Measurements from ENCODE around the gene AAK1.
"Not testable (repeated sequence)": the region's sequence is repeated elsewhere in the genome, so short reads cannot be mapped to it uniquely, and the experiment has no call there.

Gene AAK1

GRCh38 chr2:69436596-69436937 is 207.0 kb downstream of the AAK1 start:
- DNase-seq, result no peak

GRCh38 chr2:69434753-69435152 is 208.8 kb downstream of the AAK1 start:
- no peak for DNase-seq

GRCh38 chr2:69429491-69430183 is 213.9 kb downstream of the AAK1 start:
- no peak for DNase-seq

GRCh38 chr2:69428981-69429380 is 214.6 kb downstream of the AAK1 start:
- no peak for DNase-seq

DNA sequence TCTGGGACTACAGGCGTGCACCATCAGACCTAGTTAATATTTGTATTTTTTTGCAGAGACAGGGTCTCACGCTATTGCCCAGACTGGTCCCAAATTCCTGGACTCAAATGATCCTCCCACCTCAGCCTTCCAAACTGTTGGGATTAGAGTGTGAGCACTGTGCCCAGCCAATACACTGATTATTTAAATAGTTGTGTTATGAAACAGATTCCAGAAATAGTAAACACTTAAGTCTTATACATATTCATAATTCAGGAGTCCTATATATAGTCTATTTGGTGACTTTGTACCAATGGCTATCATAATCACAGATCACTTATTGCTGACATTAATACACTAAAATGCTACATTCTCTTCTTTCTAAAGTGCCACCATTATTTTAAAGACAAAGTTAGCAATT is 219.1 kb downstream of the AAK1 start:
- DNase-seq, result no peak

GRCh38 chr2:69422198-69422597 is 221.3 kb downstream of the AAK1 start:
- DNase-seq, result no peak

- DNase-seq, result not testable (repeated sequence)
These were observed 224.4 kb downstream of the AAK1 start for GRCh38 chr2:69419111-69419510.

DNA sequence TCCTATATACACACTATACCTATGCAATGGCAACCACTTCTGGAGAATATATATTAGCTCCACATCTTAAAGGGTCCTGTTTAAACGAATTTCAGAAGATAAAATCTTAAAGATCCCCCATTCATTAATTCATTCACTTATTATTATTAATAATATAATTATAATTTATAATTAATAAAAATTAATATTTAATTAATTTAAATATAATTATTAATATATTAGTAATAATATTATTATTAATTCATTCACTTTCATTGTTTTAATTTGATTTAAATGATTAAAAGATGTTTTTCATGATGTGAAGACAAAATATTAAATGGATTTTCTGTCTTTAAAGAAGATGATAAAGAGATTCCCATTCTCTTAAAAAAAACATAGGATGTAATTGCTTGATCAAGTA is 227.4 kb downstream of the AAK1 start:
- no peak for DNase-seq
